CD4-positive, alpha-beta T cell (primary cell): Measurements from ENCODE around the gene HADH. TPM values are rescaled to one million over a fixed set of nuclear protein-coding genes. Genes with fewer than 3 reads are reported as not detected.
"Not testable (repeated sequence)": the region's sequence is repeated elsewhere in the genome, so short reads cannot be mapped to it uniquely, and the experiment has no call there.

Experiments used
- ATAC-seq: fragments of 200-7000 bp; cut with Tn5 transposase; one replicate; pipeline ENCODE4 v1.10.0; 2022; ENCODE audit warnings: mild to moderate bottlenecking; ENCODE audit not compliant: poor library complexity
- CTCF ChIA-PET: fragments of 350-600 bp; sonication (Branson Sonifier 250); formaldehyde crosslinking; loops from one replicate; lab custom pipeline; 2021; ENCODE audit warnings: antibody characterized with exemption, inconsistent platforms; lab: Charles Lee
- POLR2A ChIA-PET: fragments of 350-600 bp; sonication (Branson Sonifier 250); formaldehyde crosslinking; loops from one replicate; lab custom pipeline; 2021; ENCODE audit warnings: antibody characterized with exemption, inconsistent platforms; lab: Charles Lee
- DNase-seq, 14 experiments: peaks; one replicate each; pipeline ENCODE4 v3.0.0-alpha.2; 2013 to 2020; ENCODE audit warnings: mixed read lengths in 2 of 14
- H3K27ac ChIP-seq, 2 donors: one replicate each; pipeline versions ENCODE4 v1.5.1 to v1.7.0; 2013; ENCODE audit warnings: low read length in 2 of 2, low read depth in 1 of 2, mild to moderate bottlenecking in 1 of 2
- H3K27me3 ChIP-seq, 2 experiments: 1 replicate in 1 of 2; 2 replicates in 1 of 2; pipeline versions ENCODE4 v1.6.1 to v1.7.0; 2013; ENCODE audit warnings: low read length in 2 of 2, control low read depth in 1 of 2, mild to moderate bottlenecking in 1 of 2, moderate library complexity in 1 of 2; ENCODE audit not compliant: insufficient read depth in 2 of 2, control insufficient read depth in 1 of 2
- H3K36me3 ChIP-seq: one replicate; pipeline ENCODE4 v1.6.1; 2013; ENCODE audit warnings: low read length, control low read depth; ENCODE audit not compliant: insufficient read depth
- H3K4me1 ChIP-seq: one replicate; pipeline ENCODE4 v1.6.1; 2013; ENCODE audit warnings: low read length, control low read depth; ENCODE audit not compliant: insufficient read depth
- H3K4me3 ChIP-seq: one replicate; pipeline ENCODE4 v1.5.1; 2013; ENCODE audit warnings: mild to moderate bottlenecking, low read length, moderate library complexity
- H3K9me3 ChIP-seq, 2 experiments: 1 replicate in 1 of 2; 2 replicates in 1 of 2; pipeline versions ENCODE4 v1.6.1 to v1.7.0; 2013; ENCODE audit warnings: low read length in 2 of 2, mild to moderate bottlenecking in 2 of 2, control low read depth in 1 of 2, moderate library complexity in 1 of 2; ENCODE audit not compliant: control insufficient read depth in 1 of 2, insufficient read depth in 1 of 2
- H3K27ac Mint-ChIP-seq: one replicate; pipeline ENCODE4 v1.8.0; 2020; ENCODE audit warnings: mixed read lengths
- H3K27me3 Mint-ChIP-seq: one replicate; pipeline ENCODE4 v1.8.0; 2021; ENCODE audit warnings: mixed read lengths
- H3K36me3 Mint-ChIP-seq: one replicate; pipeline ENCODE4 v1.8.0; 2021; ENCODE audit warnings: low read depth, mixed read lengths
- H3K4me1 Mint-ChIP-seq: one replicate; pipeline ENCODE4 v1.8.0; 2021; ENCODE audit warnings: low read depth, mixed read lengths
- H3K4me3 Mint-ChIP-seq: one replicate; pipeline ENCODE4 v1.8.0; 2020; ENCODE audit warnings: mild to moderate bottlenecking, mixed read lengths
- H3K9me3 Mint-ChIP-seq: one replicate; pipeline ENCODE4 v1.8.0; 2020; ENCODE audit warnings: mixed read lengths
- intact Hi-C, 2 experiments: fragments of 100-400 bp; cut with DNase I in 1 of 2; cut with micrococcal nuclease in 1 of 2; formaldehyde crosslinking; loops; one replicate each; pipeline versions ENCODE4 v1.15.1 to v1.9.0; 2023 to 2025; cut with DNase I, micrococcal nuclease
- total RNA-seq, 174 experiments: library from RNA in 2 of 174; stranded (reverse) in 2 of 174; gene quantifications; one replicate each; pipeline ENCODE4 v1.2.3 and lab custom pipeline; 2021 to 2026
- TF ChIP-seq, protein P1 (sequence below): fragments of 200-600 bp; IDR thresholded peaks from one replicate; pipeline ENCODE4 v1.8.0; 2022; ENCODE audit warnings: antibody characterized with exemption, mild to moderate bottlenecking

Gene HADH
- total RNA-seq, 2 experiments from 2014 or later: 16.1 to 16.3 TPM

- no peaks in the 10 kb centered on the region for H3K27me3 ChIP-seq
- H3K9me3 Mint-ChIP-seq: no peaks in the 10 kb centered on the region
- H3K27ac Mint-ChIP-seq: peak overlapping the region; percentile 93
- peaks cover 88% of the 10 kb centered on the region for H3K4me1 Mint-ChIP-seq
- DNase-seq (peak in 5 of 14 experiments; percentile 49 to 71 (median 65)), ATAC-seq (peak; percentile 29)
- H3K4me1 ChIP-seq: peaks cover 57% of the 10 kb centered on the region
- H3K27ac ChIP-seq: peak overlapping the region; percentile 56 to 61
- H3K4me3 ChIP-seq: peak overlapping the region; percentile 36
- intact Hi-C loops: loop anchor here in 1 of 2 experiments (1.0 to 2.0 kb wide), 2 partner anchors 19 to 21 kb away; no protein-coding TSS in a partner anchor
- ChIA-PET CTCF (interaction anchor here (3.0 kb wide), 1 partner anchor 19 kb away, joined by 16 read pairs; no protein-coding TSS in a partner anchor), POLR2A (interaction anchor here (1.1 to 3.5 kb wide), 6 partner anchors 10 to 119 kb away, joined by 3 to 15 read pairs (median 6); partner anchors contain the start of gene LEF1)
- H3K9me3 ChIP-seq: no peaks in the 10 kb centered on the region
- no peaks in the 10 kb centered on the region for H3K27me3 Mint-ChIP-seq
- peak overlapping the region; percentile 87 for H3K4me3 Mint-ChIP-seq
- peaks cover 71% of the 10 kb centered on the region for H3K36me3 ChIP-seq
- TF ChIP-seq, protein P1, sequence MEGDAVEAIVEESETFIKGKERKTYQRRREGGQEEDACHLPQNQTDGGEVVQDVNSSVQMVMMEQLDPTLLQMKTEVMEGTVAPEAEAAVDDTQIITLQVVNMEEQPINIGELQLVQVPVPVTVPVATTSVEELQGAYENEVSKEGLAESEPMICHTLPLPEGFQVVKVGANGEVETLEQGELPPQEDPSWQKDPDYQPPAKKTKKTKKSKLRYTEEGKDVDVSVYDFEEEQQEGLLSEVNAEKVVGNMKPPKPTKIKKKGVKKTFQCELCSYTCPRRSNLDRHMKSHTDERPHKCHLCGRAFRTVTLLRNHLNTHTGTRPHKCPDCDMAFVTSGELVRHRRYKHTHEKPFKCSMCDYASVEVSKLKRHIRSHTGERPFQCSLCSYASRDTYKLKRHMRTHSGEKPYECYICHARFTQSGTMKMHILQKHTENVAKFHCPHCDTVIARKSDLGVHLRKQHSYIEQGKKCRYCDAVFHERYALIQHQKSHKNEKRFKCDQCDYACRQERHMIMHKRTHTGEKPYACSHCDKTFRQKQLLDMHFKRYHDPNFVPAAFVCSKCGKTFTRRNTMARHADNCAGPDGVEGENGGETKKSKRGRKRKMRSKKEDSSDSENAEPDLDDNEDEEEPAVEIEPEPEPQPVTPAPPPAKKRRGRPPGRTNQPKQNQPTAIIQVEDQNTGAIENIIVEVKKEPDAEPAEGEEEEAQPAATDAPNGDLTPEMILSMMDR: no peak
- peaks cover 93% of the 10 kb centered on the region for H3K36me3 Mint-ChIP-seq
Observed at GRCh38 chr4:108049406-108049805, 59.7 kb downstream of the HADH start.

DNA sequence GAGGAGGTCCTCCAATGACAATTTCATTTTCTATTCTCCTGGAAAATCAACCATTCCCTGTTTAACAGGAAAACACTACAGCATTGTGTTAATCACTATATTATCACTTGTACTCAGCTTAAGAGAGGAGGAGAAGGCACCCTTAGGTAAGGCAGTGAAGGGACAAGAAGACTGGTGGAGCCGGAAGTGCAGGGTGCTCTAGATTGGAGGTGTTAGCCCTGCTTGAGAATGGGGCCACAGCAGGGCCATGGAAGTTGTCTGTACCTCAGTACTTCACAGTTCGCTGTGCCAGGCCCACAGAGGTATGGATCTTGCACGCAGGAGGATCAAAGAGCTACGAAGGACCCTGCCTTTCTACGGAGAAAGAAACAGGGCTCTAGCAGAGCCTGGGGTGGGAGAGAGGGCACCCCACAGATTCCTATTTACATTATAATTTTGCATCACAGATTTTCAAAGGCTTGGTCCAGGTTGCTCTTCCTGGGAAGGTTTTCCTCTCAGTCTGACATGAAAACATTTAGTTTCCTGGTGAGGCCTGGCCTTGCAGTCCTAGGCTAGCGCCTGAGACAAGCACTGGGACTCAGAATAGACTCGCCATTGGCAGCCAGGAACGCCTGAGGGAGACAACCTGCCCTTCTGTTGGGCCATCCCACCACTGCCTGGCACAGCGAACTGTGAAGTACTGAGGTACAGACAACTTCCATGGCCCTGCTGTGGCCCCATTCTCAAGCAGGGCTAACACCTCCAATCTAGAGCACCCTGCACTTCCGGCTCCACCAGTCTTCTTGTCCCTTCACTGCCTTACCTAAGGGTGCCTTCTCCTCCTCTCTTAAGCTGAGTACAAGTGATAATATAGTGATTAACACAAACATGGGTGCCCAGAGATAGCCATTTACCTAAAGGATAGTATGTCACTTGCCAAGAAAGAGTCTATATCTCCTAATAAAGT lies 60.8 kb downstream of the HADH start:
- DNase-seq, H3K4me3 ChIP-seq, H3K9me3 ChIP-seq, H3K27me3 ChIP-seq, H3K9me3 Mint-ChIP-seq, H3K27me3 Mint-ChIP-seq: not testable (repeated sequence)
- peaks cover 99% of the 10 kb centered on the region for H3K36me3 Mint-ChIP-seq
- Histone ChIP-seq H3K4me1 (peaks cover 58% of the 10 kb centered on the region), H3K36me3 (peaks cover 77% of the 10 kb centered on the region), H3K27ac (peak overlapping the region; percentile 56 to 61)
- H3K27ac Mint-ChIP-seq: peak overlapping the region; percentile 93
- intact Hi-C loops: loop anchor here in 1 of 2 experiments (5.0 kb wide), 1 partner anchor 67 kb away; no protein-coding TSS in a partner anchor
- H3K4me3 Mint-ChIP-seq: peak overlapping the region; percentile 87
- peak; percentile 28 for ATAC-seq
- ChIA-PET CTCF (interaction anchor here (3.0 kb wide), 1 partner anchor 20 kb away, joined by 16 read pairs; no protein-coding TSS in a partner anchor), POLR2A (interaction anchor here (0.5 to 3.5 kb wide), 7 partner anchors 9 to 120 kb away, joined by 3 to 15 read pairs (median 5); no protein-coding TSS in a partner anchor)
- H3K4me1 Mint-ChIP-seq: peaks cover 88% of the 10 kb centered on the region

- Histone ChIP-seq H3K9me3 (no peaks in the 10 kb centered on the region), H3K4me3 (no peak overlapping the region), H3K36me3 (peaks cover 78% of the 10 kb centered on the region), H3K27me3 (no peaks in the 10 kb centered on the region), H3K27ac (peak overlapping the region in 1 of 2 donors; percentile 61), H3K4me1 (peaks cover 61% of the 10 kb centered on the region)
- Mint-ChIP-seq H3K27me3 (no peaks in the 10 kb centered on the region), H3K4me3 (peak overlapping the region; percentile 57), H3K27ac (peak overlapping the region; percentile 93), H3K9me3 (no peaks in the 10 kb centered on the region), H3K36me3 (peaks cover 99% of the 10 kb centered on the region), H3K4me1 (peaks cover 88% of the 10 kb centered on the region)
- ChIA-PET POLR2A (interaction anchor here (0.6 to 1.9 kb wide), 2 partner anchors 8 to 10 kb away, joined by 5 to 8 read pairs; no protein-coding TSS in a partner anchor), CTCF (no interaction called here)
- intact Hi-C loops: loop anchor here in 1 of 2 experiments (5.0 kb wide), 1 partner anchor 66 kb away; no protein-coding TSS in a partner anchor
- TF ChIP-seq, protein P1: no peak
- no peak for ATAC-seq
- peak in 3 of 14 experiments; percentile 34 to 36 (median 34) for DNase-seq
Observed at GRCh38 chr4:108051343-108051742, 61.7 kb downstream of the HADH start.
